ENCODE data around the gene LRP11. TPM values are rescaled to one million over a fixed set of nuclear protein-coding genes. Genes with fewer than 3 reads are reported as not detected.

The LRP11 gene
- total RNA-seq, 2 experiments from 2014 or later: 1.5 TPM

- no peak overlapping the region for H3K27ac ChIP-seq (ENCODE audit: low read depth, low read length, poor library complexity, severe bottlenecking)
- CTCF ChIA-PET (ENCODE audit: unreplicated experiment): no interaction called here
Observed at GRCh38 chr6:149872233-149872632, 8.1 kb upstream of the LRP11 start.

GRCh38 chr6:149871182-149871581, 7.0 kb upstream of the LRP11 start:
- H3K79me2 ChIP-seq (ENCODE audit: insufficient read depth, low read depth, low read length): no peaks in the 10 kb centered on the region
- no peak overlapping the region for H3K4me3 ChIP-seq (ENCODE audit: low read depth, low read length, poor library complexity, severe bottlenecking)
- no peaks in the 10 kb centered on the region for H3K4me1 ChIP-seq (ENCODE audit: insufficient read depth, low read length, poor library complexity, severe bottlenecking)
- TF ChIP-seq EZH2phosphoT487 (IDR thresholded peaks at IDR 0.05; ENCODE audit: borderline replicate concordance, low read depth, low read length) (no peak), CTCF (conservative IDR thresholded peaks at IDR 0.05; ENCODE audit: low read length) (no peak)
- intact Hi-C loops (cut with micrococcal nuclease; ENCODE audit: unreplicated experiment): no loop called here
- ChIA-PET CTCF (ENCODE audit: unreplicated experiment) (no interaction called here), POLR2A (no interaction called here)
- H3K36me3 ChIP-seq (ENCODE audit: insufficient read depth, low read length): no peaks in the 10 kb centered on the region
- no peak overlapping the region for H3K4me2 ChIP-seq (ENCODE audit: low read length)
- H3K9me3 ChIP-seq (ENCODE audit: low read length): 0 out of 2 replicates have a peak, but pooled peaks cover 9% of the 10 kb centered on the region
- no TSS peak for BruUV-seq (replicated peaks)
- no peak overlapping the region for H3K27ac ChIP-seq (ENCODE audit: low read depth, low read length, poor library complexity, severe bottlenecking)
- no peak for DNase-seq (ENCODE audit: low spot score)
- no peaks in the 10 kb centered on the region for H4K20me1 ChIP-seq (ENCODE audit: insufficient read depth, low read length)
- no peak overlapping the region for H2AFZ ChIP-seq (ENCODE audit: low read length)
- H3K9me2 ChIP-seq (ENCODE audit: insufficient read depth, low read length): no peaks in the 10 kb centered on the region

More at GRCh38 chr6:149872233-149872632, 8.1 kb upstream of the LRP11 start:
- POLR2A ChIA-PET: interaction anchor here (0.7 kb wide), 2 partner anchors 53 to 65 kb away, joined by 4 to 5 read pairs; no protein-coding TSS in a partner anchor
- Histone ChIP-seq H3K9me2 (ENCODE audit: insufficient read depth, low read length) (no peaks in the 10 kb centered on the region), H4K20me1 (ENCODE audit: insufficient read depth, low read length) (no peaks in the 10 kb centered on the region), H3K9me3 (ENCODE audit: low read length) (0 out of 2 replicates have a peak, but pooled peaks cover 9% of the 10 kb centered on the region), H3K36me3 (ENCODE audit: insufficient read depth, low read length) (no peaks in the 10 kb centered on the region), H3K4me2 (ENCODE audit: low read length) (no peak overlapping the region), H3K79me2 (ENCODE audit: insufficient read depth, low read depth, low read length) (no peaks in the 10 kb centered on the region), H3K4me3 (ENCODE audit: low read depth, low read length, poor library complexity, severe bottlenecking) (no peak overlapping the region), H2AFZ (ENCODE audit: low read length) (no peak overlapping the region), H3K4me1 (ENCODE audit: insufficient read depth, low read length, poor library complexity, severe bottlenecking) (no peaks in the 10 kb centered on the region)
- intact Hi-C loops (cut with micrococcal nuclease; ENCODE audit: unreplicated experiment): no loop called here
- DNase-seq (ENCODE audit: low spot score): no peak
- no TSS peak for BruUV-seq (replicated peaks)
- TF ChIP-seq EZH2phosphoT487 (IDR thresholded peaks at IDR 0.05; ENCODE audit: borderline replicate concordance, low read depth, low read length): no peak
- TF ChIP-seq CTCF (conservative IDR thresholded peaks at IDR 0.05; ENCODE audit: low read length): no peak

- Histone ChIP-seq H3K4me2 (ENCODE audit: low read length) (no peak overlapping the region), H3K9me3 (ENCODE audit: low read length) (0 out of 2 replicates have a peak, but pooled peaks cover 9% of the 10 kb centered on the region), H4K20me1 (ENCODE audit: insufficient read depth, low read length) (no peaks in the 10 kb centered on the region), H2AFZ (ENCODE audit: low read length) (no peak overlapping the region), H3K9me2 (ENCODE audit: insufficient read depth, low read length) (no peaks in the 10 kb centered on the region), H3K4me1 (ENCODE audit: insufficient read depth, low read length, poor library complexity, severe bottlenecking) (peaks cover 5% of the 10 kb centered on the region), H3K4me3 (ENCODE audit: low read depth, low read length, poor library complexity, severe bottlenecking) (no peak overlapping the region), H3K79me2 (ENCODE audit: insufficient read depth, low read depth, low read length) (no peaks in the 10 kb centered on the region), H3K36me3 (ENCODE audit: insufficient read depth, low read length) (no peaks in the 10 kb centered on the region), H3K27ac (ENCODE audit: low read depth, low read length, poor library complexity, severe bottlenecking) (no peak overlapping the region)
- intact Hi-C loops (cut with micrococcal nuclease; ENCODE audit: unreplicated experiment): no loop called here
- no TSS peak for BruUV-seq (replicated peaks)
- ChIA-PET CTCF (ENCODE audit: unreplicated experiment) (no interaction called here), POLR2A (interaction anchor here (0.5 kb wide), 1 partner anchor 1623 kb away, joined by 4 read pairs; no protein-coding TSS in a partner anchor)
- TF ChIP-seq CTCF (conservative IDR thresholded peaks at IDR 0.05; ENCODE audit: low read length) (no peak), EZH2phosphoT487 (IDR thresholded peaks at IDR 0.05; ENCODE audit: borderline replicate concordance, low read depth, low read length) (no peak)
- no peak for DNase-seq (ENCODE audit: low spot score)
Observed at GRCh38 chr6:149869275-149869892, 5.2 kb upstream of the LRP11 start.

Data from OCI-LY7 (cell line).